ENCODE measurements around the gene KAT14.
"Not testable (repeated sequence)": the region's sequence is repeated elsewhere in the genome, so short reads cannot be mapped to it uniquely, and the experiment has no call there.

KAT14 gene

GRCh38 chr20:18224968-18225568 is 87.4 kb downstream of the KAT14 start:
- no peaks in the 10 kb centered on the region for H3K9me3 Mint-ChIP-seq
- H3K4me1 Mint-ChIP-seq (ENCODE audit: low read depth): no peaks in the 10 kb centered on the region
- H3K4me3 Mint-ChIP-seq: no peak overlapping the region
- no peaks in the 10 kb centered on the region for H3K27me3 Mint-ChIP-seq (ENCODE audit: low read depth)
- no peaks in the 10 kb centered on the region for H3K36me3 Mint-ChIP-seq (ENCODE audit: low read depth)
- H3K27ac Mint-ChIP-seq: no peak overlapping the region

GRCh38 chr20:18225632-18226031 is 88.0 kb downstream of the KAT14 start:
- Mint-ChIP-seq H3K4me1 (ENCODE audit: low read depth) (no peaks in the 10 kb centered on the region), H3K27me3 (ENCODE audit: low read depth) (no peaks in the 10 kb centered on the region), H3K27ac (no peak overlapping the region)

GRCh38 chr20:18226741-18227140 is 89.1 kb downstream of the KAT14 start:
- not testable (repeated sequence) for H3K4me1 Mint-ChIP-seq (ENCODE audit: low read depth); H3K27ac Mint-ChIP-seq; H3K27me3 Mint-ChIP-seq (ENCODE audit: low read depth); H3K9me3 Mint-ChIP-seq; H3K4me3 Mint-ChIP-seq; H3K36me3 Mint-ChIP-seq (ENCODE audit: low read depth)

More at GRCh38 chr20:18225632-18226031, 88.0 kb downstream of the KAT14 start:
- Mint-ChIP-seq H3K36me3 (ENCODE audit: low read depth) (no peaks in the 10 kb centered on the region), H3K9me3 (no peaks in the 10 kb centered on the region), H3K4me3 (no peak overlapping the region)

- Mint-ChIP-seq H3K36me3 (ENCODE audit: low read depth) (no peaks in the 10 kb centered on the region), H3K4me1 (ENCODE audit: low read depth) (no peaks in the 10 kb centered on the region), H3K27ac (no peak overlapping the region), H3K4me3 (no peak overlapping the region), H3K27me3 (ENCODE audit: low read depth) (no peaks in the 10 kb centered on the region), H3K9me3 (no peaks in the 10 kb centered on the region)
These were observed 95.8 kb downstream of the KAT14 start for GRCh38 chr20:18233408-18233943.

All from T-helper 1 cell treated with Interleukin-12 subunit alpha and Interleukin-12 subunit beta and Interleukin-4 antibody, amounts not matched to agents 30 μg/mL and 1 μg/mL, for 36 hours (primary cell).